Measurements from ENCODE around the gene ARID3A.
"Not testable (repeated sequence)": the region's sequence is repeated elsewhere in the genome, so short reads cannot be mapped to it uniquely, and the experiment has no call there.

Gene ARID3A

DNA sequence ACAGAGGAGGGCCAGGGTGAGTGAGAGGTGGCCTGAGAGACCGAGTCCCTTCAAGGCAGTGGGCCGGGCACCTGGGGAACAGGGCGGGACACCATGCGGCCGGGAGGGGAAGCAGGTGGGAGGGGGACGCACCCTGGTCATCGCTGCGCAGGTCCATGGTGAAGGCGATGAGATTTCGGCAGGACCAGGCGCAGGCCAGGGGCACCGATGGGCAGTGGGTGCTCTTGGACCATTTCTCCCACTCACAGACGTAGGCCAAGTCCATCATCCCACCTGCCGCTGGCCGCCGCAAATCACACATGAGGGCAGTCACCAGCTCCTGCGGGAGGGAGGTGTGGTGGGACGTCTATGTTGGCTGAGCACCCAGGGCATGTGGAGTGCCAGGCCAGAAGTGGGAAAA lies 35.0 kb upstream of the ARID3A start:
- no peak for DNase-seq
- intact Hi-C loops (cut with DNase I): no loop called here

DNA sequence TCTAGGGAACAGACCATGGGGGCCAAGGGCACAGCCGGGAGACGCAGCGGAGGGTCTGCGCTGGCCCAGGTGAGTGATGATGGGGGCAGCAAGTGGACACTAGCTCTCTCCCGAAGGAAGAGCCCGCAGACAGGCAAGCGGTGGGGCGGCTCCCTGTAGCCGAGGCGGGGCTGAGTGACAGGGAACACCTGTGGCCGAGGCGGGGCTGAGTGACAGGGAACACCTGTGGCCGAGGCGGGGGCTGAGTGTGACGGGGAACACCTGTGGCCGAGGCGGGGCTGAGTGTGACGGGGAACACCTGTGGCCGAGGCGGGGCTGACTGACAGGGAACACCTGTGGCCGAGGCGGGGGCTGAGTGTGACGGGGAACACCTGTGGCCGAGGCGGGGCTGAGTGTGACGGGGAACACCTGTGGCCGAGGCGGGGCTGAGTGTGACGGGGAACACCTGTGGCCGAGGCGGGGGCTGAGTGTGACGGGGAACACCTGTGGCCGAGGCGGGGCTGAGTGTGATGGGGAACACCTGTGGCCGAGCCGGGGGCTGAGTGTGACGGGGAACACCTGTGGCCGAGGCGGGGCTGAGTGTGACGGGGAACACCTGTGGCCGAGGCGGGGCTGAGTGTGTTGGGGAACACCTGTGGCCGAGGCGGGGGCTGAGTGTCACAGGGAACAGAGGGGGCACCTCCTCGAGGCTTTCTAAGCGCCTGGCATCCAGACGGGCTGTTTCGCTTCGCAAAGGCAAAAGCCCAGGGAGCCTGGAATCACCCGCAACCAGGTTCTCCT lies 34.2 kb upstream of the ARID3A start:
- intact Hi-C loops (cut with DNase I); DNase-seq: not testable (repeated sequence)

DNA sequence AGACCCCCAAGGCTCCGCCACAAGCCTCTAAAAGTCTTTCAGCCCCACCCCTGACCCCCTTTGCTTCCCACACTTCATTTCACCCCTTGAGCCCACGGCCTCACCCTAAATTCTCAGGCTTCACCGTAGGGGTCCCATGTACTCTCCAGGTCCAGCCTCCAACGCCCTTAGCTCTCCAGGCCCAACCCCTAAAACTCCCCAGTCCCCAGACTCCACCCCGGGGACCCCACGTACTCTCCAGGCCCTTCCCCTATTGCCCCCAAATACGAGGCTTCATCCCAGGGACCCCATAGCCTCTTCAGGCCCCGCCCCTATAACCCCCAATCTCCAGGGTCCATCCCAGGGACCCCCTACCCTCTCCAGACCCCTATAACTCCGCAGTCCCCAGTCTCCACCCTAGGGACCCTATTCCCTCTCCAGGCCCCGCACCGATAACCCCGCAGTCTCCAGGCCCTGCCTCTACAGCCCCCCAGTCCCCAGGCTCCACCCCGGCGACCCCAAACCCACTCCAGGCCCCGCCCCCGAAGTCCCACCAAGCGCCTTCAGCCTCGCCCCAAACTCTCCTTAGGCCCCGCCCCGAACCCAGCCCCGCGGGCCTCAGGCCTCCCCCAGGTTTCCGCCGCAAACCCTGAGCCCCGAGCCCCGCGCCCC lies 33.5 kb upstream of the ARID3A start:
- DNase-seq: no peak
- intact Hi-C loops (cut with DNase I): no loop called here

DNA sequence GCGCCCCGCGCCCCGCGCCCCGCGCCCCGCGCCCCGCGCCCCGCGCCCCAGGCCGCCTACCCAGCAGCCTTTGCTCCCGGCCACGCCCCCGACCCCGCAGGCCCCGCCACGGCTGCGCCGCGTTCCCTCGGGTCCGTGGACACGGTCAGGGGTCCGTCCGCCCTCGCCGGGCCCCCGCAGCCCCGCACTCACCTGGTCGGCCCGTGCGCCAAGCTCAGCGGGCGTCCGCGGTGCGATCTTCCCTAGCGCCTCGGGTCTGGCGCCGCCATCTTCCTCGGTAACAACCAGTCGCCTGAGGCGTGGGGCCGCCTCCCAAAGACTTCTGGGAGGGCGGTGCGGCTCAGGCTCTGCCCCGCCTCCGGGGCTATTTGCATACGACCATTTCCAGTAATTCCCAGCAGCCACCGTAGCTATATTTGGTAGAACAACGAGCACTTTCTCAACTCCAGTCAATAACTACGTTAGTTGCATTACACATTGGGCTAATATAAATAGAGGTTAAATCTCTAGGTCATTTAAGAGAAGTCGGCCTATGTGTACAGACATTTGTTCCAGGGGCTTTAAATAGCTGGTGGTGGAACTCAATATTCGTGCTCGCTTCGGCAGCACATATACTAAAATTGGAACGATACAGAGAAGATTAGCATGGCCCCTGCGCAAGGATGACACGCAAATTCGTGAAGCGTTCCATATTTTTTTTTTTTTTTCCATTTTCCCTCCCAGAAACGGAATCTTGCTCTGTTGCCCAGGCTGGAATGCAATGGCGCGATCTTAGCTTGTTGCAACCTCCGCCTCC lies 32.7 kb upstream of the ARID3A start, which contains the start of the genes MED16 and RNU6-9:
Gene MED16 (minus strand): TSS at position 294 of the 796 bp plus-strand sequence. CDS start 2,056 bp downstream, outside the sequence.
Gene RNU6-9 (plus strand): TSS at position 591 of the 796 bp plus-strand sequence.
- DNase-seq: peak; percentile 80 to 99 (median 89)
- intact Hi-C loops (cut with DNase I): no loop called here

DNA sequence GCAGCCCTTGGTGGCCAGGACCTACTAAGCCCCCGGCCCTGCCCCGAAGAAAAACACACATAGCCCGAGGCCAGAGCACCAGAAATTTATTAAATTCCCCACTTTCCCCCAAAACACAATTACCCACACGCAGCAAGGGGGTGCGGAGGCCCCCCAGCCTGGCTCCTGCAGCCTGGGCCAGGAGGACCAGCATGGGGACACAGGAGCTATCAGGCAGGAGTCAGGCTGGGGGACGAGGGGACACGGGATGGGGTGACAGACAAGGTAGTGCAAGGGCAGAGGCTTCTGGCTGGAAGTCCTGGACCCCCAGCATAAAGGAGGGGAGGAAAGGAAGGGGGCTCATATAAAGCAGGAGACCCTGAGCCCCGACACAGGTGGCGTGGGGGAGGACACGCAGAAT lies 29.4 kb upstream of the ARID3A start:
- no peak for DNase-seq
- intact Hi-C loops (cut with DNase I): no loop called here

DNA sequence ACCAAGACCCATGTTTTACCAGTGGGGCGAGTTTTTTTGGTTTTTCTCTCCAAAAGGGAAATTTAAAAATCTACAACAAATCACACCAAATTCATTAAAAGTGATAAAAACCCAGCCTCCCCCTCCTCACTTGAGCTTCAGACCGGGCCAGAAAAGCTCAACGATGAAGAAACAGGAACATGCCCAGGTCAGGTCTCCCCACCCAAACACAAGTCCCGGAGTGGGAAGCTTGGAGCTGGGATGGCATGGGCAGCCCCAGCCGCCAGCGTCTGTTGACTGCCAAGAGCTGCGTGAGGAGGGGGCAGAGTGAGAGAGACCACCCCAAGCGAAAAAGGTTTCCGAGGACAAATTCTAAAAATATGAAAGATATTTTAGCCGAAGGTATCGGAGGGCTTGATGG lies 28.8 kb upstream of the ARID3A start:
- no peak for DNase-seq
- intact Hi-C loops (cut with DNase I): no loop called here

DNA sequence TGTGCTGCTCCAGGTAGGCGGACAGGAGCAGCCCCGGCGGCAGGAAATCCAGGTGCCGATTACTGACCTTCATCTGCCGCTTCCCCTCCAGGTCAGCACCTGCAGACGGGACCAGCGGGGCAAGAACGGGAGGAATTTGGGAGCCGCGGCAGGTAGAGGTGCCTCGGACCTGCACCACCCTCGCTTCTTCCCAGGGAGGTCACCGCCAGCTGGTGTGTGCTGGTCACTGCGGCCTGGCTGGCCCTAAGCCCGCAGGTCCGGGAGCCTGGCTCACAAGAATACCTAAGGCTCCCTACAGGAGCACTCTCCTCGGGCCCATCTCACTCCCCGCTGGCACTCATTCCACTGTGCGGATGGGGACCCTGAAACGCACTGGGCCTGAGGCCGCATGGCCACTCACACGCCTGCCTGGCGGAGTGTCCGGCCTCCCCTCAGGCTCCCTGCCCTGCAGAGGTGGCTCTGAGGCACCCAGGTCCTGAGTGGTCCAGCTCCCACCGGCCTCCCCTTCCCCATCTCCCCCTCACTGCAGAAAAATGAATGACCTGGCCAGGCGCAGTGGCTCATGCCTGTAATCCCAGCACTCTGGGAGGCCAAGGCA lies 28.3 kb upstream of the ARID3A start:
- intact Hi-C loops (cut with DNase I): no loop called here
- DNase-seq: no peak

DNA sequence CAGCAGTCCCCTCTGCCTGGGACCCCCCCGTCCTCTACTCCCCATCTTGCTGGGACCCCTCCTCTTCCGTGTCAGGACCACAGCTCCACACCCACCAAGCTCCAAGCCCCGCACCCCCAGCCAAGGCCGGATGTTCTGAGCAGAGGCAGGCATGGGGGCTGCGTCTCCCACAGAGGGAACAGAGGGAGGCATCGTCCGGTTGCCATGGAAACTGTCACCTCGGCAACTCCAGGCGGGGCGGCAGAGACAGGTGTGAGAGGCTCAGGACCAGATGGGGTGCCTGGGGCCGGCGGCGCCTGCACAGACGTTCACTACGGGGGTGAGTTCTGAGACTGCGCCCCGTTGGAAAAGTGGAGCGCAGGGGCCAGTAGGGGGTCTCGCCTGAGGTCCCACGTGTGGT lies 27.2 kb upstream of the ARID3A start:
- intact Hi-C loops (cut with DNase I): no loop called here
- peak; percentile 41 to 97 (median 84) for DNase-seq

DNA sequence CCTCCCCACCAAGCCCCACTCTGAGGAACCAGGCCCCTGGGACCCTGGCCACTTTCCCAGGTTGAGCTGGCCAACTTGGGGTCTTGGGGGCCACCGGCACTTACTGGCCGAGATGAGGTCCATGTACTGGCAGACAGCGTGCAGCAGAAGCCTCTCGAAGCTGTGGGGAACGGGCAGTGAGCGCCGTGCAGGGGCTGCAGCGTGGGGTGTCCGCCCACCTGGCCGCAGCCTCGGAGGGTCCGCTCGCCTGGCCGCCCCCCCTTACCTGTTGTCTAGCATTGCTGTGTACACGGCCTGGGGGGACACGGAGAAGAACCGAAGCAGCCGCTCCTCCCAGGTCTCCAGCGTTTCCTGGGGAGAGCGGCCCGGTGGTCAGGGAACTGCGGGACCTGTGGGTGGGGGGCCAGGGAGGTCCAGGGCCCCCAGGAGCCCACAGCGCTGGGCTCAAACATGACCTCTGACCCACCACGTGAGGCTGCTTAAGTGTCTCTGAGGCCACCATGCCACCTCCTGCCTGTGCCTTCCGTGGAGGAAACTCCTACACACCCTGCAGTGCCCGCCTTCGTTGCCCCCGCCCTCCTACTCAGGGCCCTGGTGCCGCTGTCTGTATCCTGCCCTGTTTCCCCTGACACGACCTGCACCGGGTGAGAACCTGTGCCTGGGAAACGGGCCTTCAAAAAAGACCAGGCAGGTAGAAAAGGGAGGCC lies 26.3 kb upstream of the ARID3A start:
- no peak for DNase-seq
- intact Hi-C loops (cut with DNase I): no loop called here

DNA sequence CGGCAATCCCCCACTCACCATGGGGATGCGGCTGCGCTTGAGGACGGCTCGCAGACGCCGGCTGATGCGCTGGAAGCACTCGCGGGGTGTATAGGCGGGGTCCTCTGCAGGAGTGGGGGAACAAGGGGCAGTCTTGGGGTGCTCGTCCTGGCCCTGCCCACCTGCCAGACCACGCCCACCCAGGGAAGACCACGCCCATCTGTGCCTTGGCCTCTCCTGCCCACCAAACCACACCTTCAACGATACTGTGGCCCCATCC lies 25.9 kb upstream of the ARID3A start:
- intact Hi-C loops (cut with DNase I): no loop called here
- DNase-seq: no peak

DNA sequence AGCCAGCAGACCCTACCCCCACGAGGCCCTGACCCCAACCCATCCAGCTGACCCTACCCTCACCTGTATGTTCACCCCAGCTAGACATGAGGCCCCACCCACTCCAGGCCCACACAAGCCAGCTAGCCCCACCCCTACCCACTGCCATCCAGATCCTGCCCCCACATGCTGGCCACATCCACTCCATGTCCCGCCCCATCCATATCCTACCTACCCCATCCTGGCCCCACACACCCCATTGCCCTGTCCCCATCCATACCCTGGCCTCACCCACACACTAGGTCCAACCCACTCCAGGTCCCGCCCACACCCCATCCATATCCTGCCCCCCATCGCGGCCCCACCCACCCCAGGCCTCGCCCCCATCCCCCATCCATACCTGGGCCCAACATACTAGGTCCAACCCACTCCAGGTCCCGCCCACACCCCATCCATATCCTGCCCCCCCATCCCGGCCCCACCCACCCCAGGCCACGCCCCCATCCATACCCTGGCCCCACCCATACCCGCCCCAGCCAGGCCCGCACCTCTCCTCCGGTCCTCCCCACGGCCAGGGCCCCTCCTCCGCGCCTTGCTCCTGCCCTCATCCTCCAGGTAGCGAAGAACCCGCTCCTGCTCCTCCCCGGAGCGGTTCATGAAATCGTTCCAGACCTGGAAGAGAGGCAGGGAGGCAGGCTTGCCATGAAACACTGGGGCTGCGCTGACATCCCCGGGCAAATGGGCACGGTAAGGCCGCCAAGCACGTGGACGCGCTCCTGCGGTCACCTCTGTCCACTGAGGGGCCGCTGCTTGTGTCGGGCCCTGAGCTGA lies 25.3 kb upstream of the ARID3A start:
- intact Hi-C loops (cut with DNase I): no loop called here
- DNase-seq: no peak

DNA sequence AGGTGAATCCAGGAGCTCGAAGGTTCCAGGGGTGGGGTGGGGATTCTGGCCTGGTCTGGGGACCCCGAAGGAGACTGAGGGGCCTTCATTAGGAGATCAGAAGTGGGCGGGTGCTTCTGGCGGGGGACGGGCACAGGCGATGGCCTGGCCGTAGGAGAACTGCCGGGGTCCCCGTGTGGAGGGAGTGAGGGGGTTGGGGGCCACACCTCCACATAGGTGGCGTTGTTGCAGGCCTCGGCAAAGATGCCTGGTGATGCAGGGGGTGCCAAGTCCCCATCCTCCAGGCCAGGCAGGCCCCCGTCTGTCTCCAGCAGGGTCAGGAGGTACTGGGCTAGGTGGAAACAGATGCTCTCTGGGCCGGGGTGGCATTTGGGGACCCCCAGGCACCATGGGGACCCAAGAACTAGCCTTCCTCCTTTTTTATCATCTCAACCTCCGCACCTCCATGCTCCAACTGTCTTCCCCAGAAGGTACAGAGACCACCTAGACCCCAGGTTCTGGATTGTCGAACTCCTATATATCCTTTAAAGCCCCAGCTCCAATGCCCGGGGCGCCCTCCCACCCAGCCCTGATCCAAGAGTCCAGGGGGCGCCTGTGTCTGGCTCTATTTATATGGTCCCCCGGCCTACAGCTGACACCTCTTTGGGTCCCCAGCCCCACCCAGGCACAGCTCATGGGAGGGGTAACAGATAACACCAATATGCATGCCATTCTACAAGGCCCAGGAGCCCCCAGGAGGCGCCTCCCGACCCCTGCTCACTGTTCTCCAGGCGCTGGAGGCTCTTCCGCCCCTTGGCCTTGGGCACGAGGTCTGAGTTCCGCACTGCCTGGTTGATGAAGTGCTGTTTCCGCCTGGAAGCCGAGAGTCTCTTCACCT lies 24.4 kb upstream of the ARID3A start:
- intact Hi-C loops (cut with DNase I): no loop called here
- no peak for DNase-seq

DNA sequence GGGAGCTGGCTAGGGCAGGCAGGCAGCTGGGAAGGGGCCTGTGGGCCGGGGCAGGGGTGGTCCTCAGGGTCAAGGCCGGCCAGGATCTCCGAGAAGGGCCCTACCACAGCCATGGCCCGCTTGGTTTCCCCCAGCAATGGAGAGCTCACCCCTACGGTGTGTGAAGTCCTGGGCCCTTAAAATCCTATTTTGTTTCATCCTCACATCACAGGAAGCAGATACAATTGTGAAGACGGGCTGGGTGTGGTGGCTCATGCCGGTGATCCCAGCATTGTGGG lies 23.8 kb upstream of the ARID3A start:
- DNase-seq: no peak
- intact Hi-C loops (cut with DNase I): no loop called here

DNA sequence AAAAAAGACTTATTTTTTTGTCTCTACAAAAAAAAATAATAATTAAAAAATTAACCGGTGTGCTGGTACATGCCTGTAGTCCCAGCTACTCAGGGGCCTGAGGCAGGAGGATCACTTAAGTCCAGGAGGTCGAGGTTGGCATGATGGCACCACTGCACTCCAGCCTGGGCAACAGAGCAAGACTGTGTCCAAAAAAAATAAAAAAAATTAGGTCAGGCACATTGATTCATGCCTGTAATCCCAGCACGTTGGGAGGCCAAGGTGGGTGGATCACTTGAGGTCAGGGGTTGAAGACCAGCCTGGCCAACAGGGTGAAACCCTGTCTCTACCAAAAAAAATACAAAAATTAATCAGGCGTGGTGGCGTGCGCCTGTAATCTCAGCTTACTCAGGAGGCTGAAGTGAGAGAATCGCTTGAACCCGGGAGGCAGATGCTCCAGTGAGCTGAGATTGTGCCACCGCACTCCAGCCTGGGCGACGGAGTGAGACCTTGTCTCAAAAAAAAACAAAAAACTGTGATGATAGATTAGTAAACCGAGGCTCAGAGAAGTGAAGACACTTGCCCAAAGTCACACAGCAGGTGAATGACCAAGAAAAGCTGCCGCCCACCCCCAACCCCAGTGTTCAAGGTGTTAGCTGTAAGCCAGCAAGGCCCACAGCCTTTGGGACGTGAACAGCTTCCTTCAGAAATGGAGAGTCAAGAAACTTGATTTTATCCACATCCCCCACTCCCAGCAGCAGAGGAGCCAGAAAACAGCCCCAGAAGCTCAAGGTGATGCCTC lies 23.2 kb upstream of the ARID3A start:
- DNase-seq: no peak
- intact Hi-C loops (cut with DNase I): no loop called here

DNA sequence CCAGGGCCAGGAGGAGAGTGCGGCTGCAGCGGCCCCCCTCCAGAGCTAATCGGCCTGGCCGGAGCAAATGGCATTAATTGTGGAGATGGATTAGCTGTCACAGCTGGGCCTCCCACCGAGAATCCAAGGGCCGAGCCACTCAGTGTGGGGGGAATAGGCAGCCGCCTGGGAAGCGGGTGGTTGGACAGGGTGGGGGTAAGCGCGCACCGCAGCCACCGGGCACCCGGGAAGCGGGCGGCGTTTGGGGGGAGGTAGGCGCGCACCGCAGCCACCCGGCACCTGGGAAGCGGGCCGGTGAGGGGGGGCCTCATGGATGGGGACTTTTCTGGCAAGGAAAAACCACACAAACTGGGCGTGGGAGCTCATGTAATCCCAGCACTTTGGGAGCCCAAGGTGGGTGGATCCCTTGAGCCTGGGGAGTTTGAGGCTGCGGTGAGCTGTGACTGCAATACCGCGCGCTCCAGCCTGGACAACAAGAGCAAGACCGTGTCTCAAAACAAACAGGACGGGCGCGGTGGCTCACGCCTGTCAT lies 22.5 kb upstream of the ARID3A start:
- intact Hi-C loops (cut with DNase I): no loop called here
- DNase-seq: no peak

DNA sequence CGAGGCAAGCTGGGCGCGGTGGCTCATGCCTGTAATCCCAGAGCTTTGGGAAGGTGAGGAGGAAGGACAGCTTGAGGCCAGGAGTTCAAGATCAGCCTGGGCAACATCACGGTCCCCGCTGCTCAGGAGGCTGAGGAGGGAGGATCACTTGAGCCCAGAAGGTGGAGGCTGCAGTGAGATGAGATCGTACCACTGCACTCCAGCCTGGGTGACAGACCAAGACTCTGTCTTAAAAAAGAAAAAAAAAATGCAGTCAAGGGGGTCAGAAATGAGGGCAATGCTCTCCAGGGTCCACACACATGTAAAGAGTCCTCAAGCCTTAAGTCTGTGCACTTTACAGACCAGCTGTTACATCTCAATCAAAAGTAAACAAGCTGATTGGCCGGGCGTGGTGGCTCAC lies 21.3 kb upstream of the ARID3A start:
- intact Hi-C loops (cut with DNase I): no loop called here
- DNase-seq: no peak

DNA sequence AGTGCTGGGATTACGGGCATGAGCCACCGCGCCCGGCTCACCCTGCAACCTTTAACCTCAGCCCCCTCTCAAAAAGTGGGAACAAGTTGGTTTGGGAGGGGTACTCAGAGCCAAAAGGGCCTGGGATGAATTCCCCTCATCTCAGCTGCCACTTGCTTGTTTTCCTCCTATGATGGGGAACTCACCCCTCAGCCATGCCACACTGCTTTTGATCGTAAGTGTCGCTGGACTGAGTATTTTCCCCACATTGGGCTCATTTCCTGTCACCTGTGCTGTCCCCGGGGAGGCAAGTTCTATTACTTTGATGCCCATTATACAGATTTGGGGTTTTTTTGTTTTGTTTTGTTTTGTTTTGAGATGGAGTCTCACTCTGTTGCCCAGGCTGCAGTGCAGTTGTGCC lies 19.4 kb upstream of the ARID3A start:
- DNase-seq: no peak
- intact Hi-C loops (cut with DNase I): no loop called here

Data from posterior cingulate gyrus (tissue), 11 donors.